K562 (cell line): Measurements from ENCODE around the gene SAFB.

Experiments
- CBX5 ChIP-seq: IDR thresholded peaks from 2 replicates; pipeline ENCODE4 v1.6.1; 2014; ENCODE audit warnings: low read depth, borderline replicate concordance
- CTCF ChIP-seq, 3 experiments: IDR thresholded peaks in 2 of 3; conservative IDR thresholded peaks in 1 of 3; 2 replicates each; pipeline ENCODE4 v1.5.1; 2011 to 2012; ENCODE audit warnings: low read length in 3 of 3, mild to moderate bottlenecking in 3 of 3, control low read depth in 2 of 3, improper control_type of control experiment in 1 of 3, inconsistent platforms in 1 of 3, low read depth in 1 of 3, mixed read lengths in 1 of 3, moderate library complexity in 1 of 3; ENCODE audit not compliant: insufficient read depth in 2 of 3
- E2F8 ChIP-seq: fragments of 450-650 bp; IDR thresholded peaks from 2 replicates; pipeline ENCODE4 v1.7.1; 2018; ENCODE audit warnings: mild to moderate bottlenecking, low read depth; ENCODE audit not compliant: partially characterized antibody
- FOXA3 ChIP-seq, 2 experiments: fragments of 450-650 bp in 1 of 2; sonication (generic) in 1 of 2; formaldehyde crosslinking; IDR thresholded peaks in 1 of 2; conservative IDR thresholded peaks in 1 of 2; 2 replicates each; pipeline versions ENCODE4 v1.4.0 to v1.8.0; 2020 to 2022; ENCODE audit warnings: mild to moderate bottlenecking in 2 of 2, missing genetic modification reagents in 1 of 2
- HDAC2 ChIP-seq: fragments of 450-650 bp; IDR thresholded peaks from 2 replicates; pipeline ENCODE4 v1.6.1; 2016; ENCODE audit warnings: mild to moderate bottlenecking
- HIVEP1 ChIP-seq: fragments of 250-450 bp; sonication (Bioruptor Pico); IDR thresholded peaks from 2 replicates; pipeline ENCODE4 v1.4.0; 2020; ENCODE audit warnings: mild to moderate bottlenecking
- LARP7 ChIP-seq: fragments of 450-650 bp; IDR thresholded peaks from 2 replicates; pipeline ENCODE4 v1.6.1; 2016
- MAFF ChIP-seq: IDR thresholded peaks from 2 replicates; pipeline ENCODE4 v1.6.1; 2012; ENCODE audit warnings: low read length, improper control_type of control experiment
- NR2C2 ChIP-seq, 2 experiments: fragments of 200-800 bp in 1 of 2; sonication (Bioruptor generic) in 1 of 2; sonication (generic) in 1 of 2; formaldehyde crosslinking in 1 of 2; IDR thresholded peaks; 2 replicates each; pipeline versions ENCODE4 v1.6.1 to v1.8.0; 2016 to 2022; ENCODE audit warnings: mild to moderate bottlenecking in 1 of 2, missing compliant biosample characterization in 1 of 2, missing genetic modification characterization in 1 of 2, missing genetic modification reagents in 1 of 2
- NR2F6 ChIP-seq: fragments of 450-650 bp; formaldehyde crosslinking; IDR thresholded peaks from 2 replicates; pipeline ENCODE4 v1.4.0; 2020; ENCODE audit warnings: mild to moderate bottlenecking
- POU5F1 ChIP-seq: fragments of 150-350 bp; IDR thresholded peaks from 2 replicates; pipeline ENCODE4 v1.6.1; 2014; ENCODE audit warnings: borderline replicate concordance, low read length, low read depth, mild to moderate bottlenecking; ENCODE audit not compliant: partially characterized antibody
- TBL1XR1 ChIP-seq, 2 experiments: IDR thresholded peaks; 2 replicates each; pipeline ENCODE4 v1.6.1; 2012; ENCODE audit warnings: improper control_type of control experiment in 2 of 2, low read length in 2 of 2, mild to moderate bottlenecking in 1 of 2
- THAP7 ChIP-seq: fragments of 250-450 bp; sonication (Bioruptor Pico); IDR thresholded peaks from 2 replicates; pipeline ENCODE4 v1.5.0; 2021
- ZNF644 ChIP-seq: fragments of 200-800 bp; sonication (Bioruptor generic); IDR thresholded peaks from 2 replicates; pipeline ENCODE4 v1.6.1; 2016; ENCODE audit warnings: low read depth, missing genetic modification characterization, missing compliant biosample characterization

GRCh38 chr19:5600797-5601196 is 22.1 kb upstream of the SAFB start:
- TF ChIP-seq CTCF (IDR thresholded peaks at IDR 0.05 in 2 of 3, conservative IDR thresholded peaks at IDR 0.05 in 1 of 3; ENCODE audit: insufficient read depth in 2 of 3, low read depth in 1 of 3, low read length in 3 of 3) = no peak
- TF ChIP-seq TBL1XR1 (IDR thresholded peaks at IDR 0.05; ENCODE audit: low read length in 2 of 2) = no peak
- no peak for TF ChIP-seq HDAC2
- TF ChIP-seq NR2F6 = no peak
- TF ChIP-seq LARP7 = no peak
- TF ChIP-seq FOXA3 (CRISPR knock-in tag; conservative IDR thresholded peaks at IDR 0.05 in 1 of 2, IDR thresholded peaks at IDR 0.05 in 1 of 2) = no peak
- TF ChIP-seq E2F8 = no peak
- no peak for TF ChIP-seq THAP7 (CRISPR knock-in tag)
- no peak for TF ChIP-seq POU5F1
- no peak for TF ChIP-seq MAFF
- no peak for TF ChIP-seq HIVEP1 (CRISPR knock-in tag)
- no peak for TF ChIP-seq NR2C2 (CRISPR knock-in tag; IDR thresholded peaks at IDR 0.05)
- no peak for TF ChIP-seq NR2C2 (tag; IDR thresholded peaks at IDR 0.05)
- TF ChIP-seq CBX5 = no peak
- TF ChIP-seq ZNF644 (tag) = no peak
